ENCODE data around the gene AP1M2. TPM values are rescaled to one million over a fixed set of nuclear protein-coding genes. Genes with fewer than 3 reads are reported as not detected.

The AP1M2 gene
- total and polyA plus RNA-seq, 5 donors from 2014 or later, result not detected

GRCh38 chr19:10593820-10594637 is 6.9 kb upstream of the AP1M2 start:
- DNase-seq, result no peak
- Histone ChIP-seq H3K36me3 (ENCODE audit: control insufficient read depth, insufficient read depth, low read length) (no peaks in the 10 kb centered on the region), H3K27me3 (ENCODE audit: control insufficient read depth, insufficient read depth, low read length) (no peaks in the 10 kb centered on the region), H3K4me1 (ENCODE audit: control insufficient read depth, insufficient read depth, low read length, poor library complexity, severe bottlenecking) (peaks cover 18% of the 10 kb centered on the region), H3K9me3 (ENCODE audit: control insufficient read depth in 2 of 2, low read length in 2 of 2) (no peaks in the 10 kb centered on the region), H3K4me3 (ENCODE audit: low read depth, low read length) (no peak overlapping the region), H3K27ac (ENCODE audit: insufficient read depth, low read length, poor library complexity, severe bottlenecking) (no peak overlapping the region)
- Mint-ChIP-seq H3K4me1 (peaks cover 0 to 21% (median 9%) of the 10 kb centered on the region in 4 donors), H3K4me3 (peak overlapping the region in 1 of 4 donors; percentile 63), H3K9me3 (no peaks in the 10 kb centered on the region), H3K27ac (peak overlapping the region in 1 of 3 donors; percentile 80), H3K27me3 (peaks cover 9% of the 10 kb centered on the region), H3K36me3 (no peaks in the 10 kb centered on the region)
- ATAC-seq (ENCODE audit: low read depth in 2 of 2), result no peak

- no peaks in the 10 kb centered on the region for H3K27me3 ChIP-seq (ENCODE audit: control insufficient read depth, insufficient read depth, low read length)
- peaks cover 18% of the 10 kb centered on the region for H3K4me1 ChIP-seq (ENCODE audit: control insufficient read depth, insufficient read depth, low read length, poor library complexity, severe bottlenecking)
- H3K36me3 ChIP-seq (ENCODE audit: control insufficient read depth, insufficient read depth, low read length), result no peaks in the 10 kb centered on the region
- peaks cover 5% of the 10 kb centered on the region for H3K27me3 Mint-ChIP-seq
- H3K9me3 Mint-ChIP-seq, result no peaks in the 10 kb centered on the region
- ATAC-seq (ENCODE audit: low read depth in 2 of 2) (no peak), DNase-seq (no peak)
- no peak overlapping the region for H3K27ac Mint-ChIP-seq
- no peak overlapping the region for H3K4me3 Mint-ChIP-seq
- H3K27ac ChIP-seq (ENCODE audit: insufficient read depth, low read length, poor library complexity, severe bottlenecking), result no peak overlapping the region
- no peaks in the 10 kb centered on the region for H3K36me3 Mint-ChIP-seq
- peaks cover 0 to 21% (median 9%) of the 10 kb centered on the region in 4 donors for H3K4me1 Mint-ChIP-seq
- no peaks in the 10 kb centered on the region for H3K9me3 ChIP-seq (ENCODE audit: control insufficient read depth in 2 of 2, low read length in 2 of 2)
- no peak overlapping the region for H3K4me3 ChIP-seq (ENCODE audit: low read depth, low read length)
Observed at GRCh38 chr19:10593148-10593547, 6.0 kb upstream of the AP1M2 start.

GRCh38 chr19:10587839-10588150 is 683 bp upstream of the AP1M2 start:
- H3K36me3 Mint-ChIP-seq, result no peaks in the 10 kb centered on the region
- peaks cover 4 to 19% (median 9%) of the 10 kb centered on the region in 4 donors for H3K4me1 Mint-ChIP-seq
- Histone ChIP-seq H3K27ac (ENCODE audit: insufficient read depth, low read length, poor library complexity, severe bottlenecking) (no peak overlapping the region), H3K4me3 (ENCODE audit: low read depth, low read length) (no peak overlapping the region), H3K27me3 (ENCODE audit: control insufficient read depth, insufficient read depth, low read length) (peaks cover 5% of the 10 kb centered on the region), H3K4me1 (ENCODE audit: control insufficient read depth, insufficient read depth, low read length, poor library complexity, severe bottlenecking) (no peaks in the 10 kb centered on the region), H3K36me3 (ENCODE audit: control insufficient read depth, insufficient read depth, low read length) (no peaks in the 10 kb centered on the region), H3K9me3 (ENCODE audit: control insufficient read depth in 2 of 2, low read length in 2 of 2) (no peaks in the 10 kb centered on the region)
- peaks cover 10% of the 10 kb centered on the region for H3K27me3 Mint-ChIP-seq
- peaks cover 0 to 2% (median 0%) of the 10 kb centered on the region in 7 donors for H3K9me3 Mint-ChIP-seq
- ATAC-seq (ENCODE audit: low read depth in 2 of 2), result no peak
- H3K4me3 Mint-ChIP-seq, result peak overlapping the region in 1 of 4 donors; percentile 2
- H3K27ac Mint-ChIP-seq, result peak overlapping the region in 1 of 3 donors; percentile 49
- no peak for DNase-seq

- ATAC-seq (ENCODE audit: low read depth in 2 of 2) (no peak), DNase-seq (no peak)
- no peak overlapping the region for H3K27ac Mint-ChIP-seq
- Histone ChIP-seq H3K4me3 (ENCODE audit: low read depth, low read length) (no peak overlapping the region), H3K27me3 (ENCODE audit: control insufficient read depth, insufficient read depth, low read length) (peaks cover 5% of the 10 kb centered on the region), H3K36me3 (ENCODE audit: control insufficient read depth, insufficient read depth, low read length) (no peaks in the 10 kb centered on the region), H3K4me1 (ENCODE audit: control insufficient read depth, insufficient read depth, low read length, poor library complexity, severe bottlenecking) (no peaks in the 10 kb centered on the region), H3K9me3 (ENCODE audit: control insufficient read depth in 2 of 2, low read length in 2 of 2) (no peaks in the 10 kb centered on the region), H3K27ac (ENCODE audit: insufficient read depth, low read length, poor library complexity, severe bottlenecking) (no peak overlapping the region)
- H3K4me3 Mint-ChIP-seq, result no peak overlapping the region
- peaks cover 10% of the 10 kb centered on the region for H3K27me3 Mint-ChIP-seq
- peaks cover 4 to 20% (median 9%) of the 10 kb centered on the region in 4 donors for H3K4me1 Mint-ChIP-seq
- no peaks in the 10 kb centered on the region for H3K36me3 Mint-ChIP-seq
- H3K9me3 Mint-ChIP-seq, result peaks cover 0 to 2% (median 0%) of the 10 kb centered on the region in 7 donors
Observed at GRCh38 chr19:10586396-10586795, 716 bp downstream of the AP1M2 start.

GRCh38 chr19:10583036-10583776 is 3.9 kb downstream of the AP1M2 start:
- no peak overlapping the region for H3K4me3 ChIP-seq (ENCODE audit: low read depth, low read length)
- peak overlapping the region in 1 of 3 donors; percentile 67 for H3K27ac Mint-ChIP-seq
- peaks cover 8 to 26% (median 15%) of the 10 kb centered on the region in 4 donors for H3K4me1 Mint-ChIP-seq

GRCh38 chr19:10582091-10582490 is 5.0 kb downstream of the AP1M2 start:
- no peaks in the 10 kb centered on the region for H3K9me3 ChIP-seq (ENCODE audit: control insufficient read depth in 2 of 2, low read length in 2 of 2)
- no peaks in the 10 kb centered on the region for H3K36me3 ChIP-seq (ENCODE audit: control insufficient read depth, insufficient read depth, low read length)
- no peak overlapping the region for H3K4me3 ChIP-seq (ENCODE audit: low read depth, low read length)
- no peaks in the 10 kb centered on the region for H3K27me3 ChIP-seq (ENCODE audit: control insufficient read depth, insufficient read depth, low read length)
- Mint-ChIP-seq H3K27me3 (peaks cover 6% of the 10 kb centered on the region), H3K27ac (no peak overlapping the region), H3K4me1 (peaks cover 4 to 19% (median 12%) of the 10 kb centered on the region in 4 donors), H3K9me3 (peaks cover 0 to 2% (median 0%) of the 10 kb centered on the region in 7 donors), H3K4me3 (no peak overlapping the region), H3K36me3 (no peaks in the 10 kb centered on the region)
- ATAC-seq (ENCODE audit: low read depth in 2 of 2) (no peak), DNase-seq (no peak)
- H3K27ac ChIP-seq (ENCODE audit: insufficient read depth, low read length, poor library complexity, severe bottlenecking), result no peak overlapping the region
- H3K4me1 ChIP-seq (ENCODE audit: control insufficient read depth, insufficient read depth, low read length, poor library complexity, severe bottlenecking), result peaks cover 6% of the 10 kb centered on the region

More at GRCh38 chr19:10583036-10583776, 3.9 kb downstream of the AP1M2 start:
- Mint-ChIP-seq H3K27me3 (peaks cover 12% of the 10 kb centered on the region), H3K9me3 (peaks cover 0 to 3% (median 0%) of the 10 kb centered on the region in 7 donors), H3K36me3 (no peaks in the 10 kb centered on the region), H3K4me3 (no peak overlapping the region)
- Histone ChIP-seq H3K4me1 (ENCODE audit: control insufficient read depth, insufficient read depth, low read length, poor library complexity, severe bottlenecking) (peaks cover 6% of the 10 kb centered on the region), H3K27ac (ENCODE audit: insufficient read depth, low read length, poor library complexity, severe bottlenecking) (no peak overlapping the region), H3K36me3 (ENCODE audit: control insufficient read depth, insufficient read depth, low read length) (no peaks in the 10 kb centered on the region), H3K9me3 (ENCODE audit: control insufficient read depth in 2 of 2, low read length in 2 of 2) (no peaks in the 10 kb centered on the region), H3K27me3 (ENCODE audit: control insufficient read depth, insufficient read depth, low read length) (peaks cover 5% of the 10 kb centered on the region)
- no peak for ATAC-seq (ENCODE audit: low read depth in 2 of 2)
- DNase-seq, result no peak

GRCh38 chr19:10580979-10581631 is 6.0 kb downstream of the AP1M2 start:
- H3K9me3 Mint-ChIP-seq, result peaks cover 0 to 2% (median 0%) of the 10 kb centered on the region in 7 donors
- Histone ChIP-seq H3K4me1 (ENCODE audit: control insufficient read depth, insufficient read depth, low read length, poor library complexity, severe bottlenecking) (peaks cover 6% of the 10 kb centered on the region), H3K9me3 (ENCODE audit: control insufficient read depth in 2 of 2, low read length in 2 of 2) (no peaks in the 10 kb centered on the region), H3K27me3 (ENCODE audit: control insufficient read depth, insufficient read depth, low read length) (no peaks in the 10 kb centered on the region), H3K36me3 (ENCODE audit: control insufficient read depth, insufficient read depth, low read length) (no peaks in the 10 kb centered on the region), H3K27ac (ENCODE audit: insufficient read depth, low read length, poor library complexity, severe bottlenecking) (no peak overlapping the region), H3K4me3 (ENCODE audit: low read depth, low read length) (no peak overlapping the region)
- peak overlapping the region in 1 of 3 donors; percentile 12 for H3K27ac Mint-ChIP-seq
- peaks cover 4 to 19% (median 10%) of the 10 kb centered on the region in 4 donors for H3K4me1 Mint-ChIP-seq
- no peaks in the 10 kb centered on the region for H3K36me3 Mint-ChIP-seq
- DNase-seq, result peak; percentile 76 to 95 (median 87)
- ATAC-seq (ENCODE audit: low read depth in 2 of 2), result peak; percentile 95 to 98
- H3K4me3 Mint-ChIP-seq, result peak overlapping the region in 3 of 4 donors; percentile 7 to 57 (median 7)
- peaks cover 6% of the 10 kb centered on the region for H3K27me3 Mint-ChIP-seq
